SH-SY5Y (cell line): ENCODE data around the gene SNX30.

Source experiments
- GATA2 ChIP-seq: IDR thresholded peaks from 2 replicates; pipeline ENCODE4 v1.6.1; 2011; ENCODE audit warnings: mild to moderate bottlenecking, low read depth, low read length
- GATA3 ChIP-seq: IDR thresholded peaks from 2 replicates; pipeline ENCODE4 v1.6.1; 2011; ENCODE audit warnings: low read depth, mild to moderate bottlenecking, low read length, moderate library complexity

DNA sequence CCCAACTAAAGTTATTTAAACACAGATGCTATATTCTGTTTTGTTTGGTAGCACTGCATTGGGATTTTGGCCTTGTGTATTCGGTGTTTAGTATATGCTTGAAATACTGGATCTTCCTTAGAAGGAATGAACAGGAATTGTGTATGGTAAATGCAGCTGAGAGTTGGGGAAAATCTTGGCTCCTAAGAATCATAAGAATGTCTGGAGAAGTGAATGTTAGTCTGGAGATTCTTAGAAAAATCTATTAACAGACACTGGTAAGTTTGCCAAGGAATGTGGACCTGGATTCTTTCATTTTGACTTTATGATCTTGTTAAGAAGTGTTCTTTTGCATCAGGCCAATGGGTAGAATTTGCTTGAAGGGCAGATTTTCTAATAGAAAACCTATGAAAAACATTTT lies 38.9 kb downstream of the SNX30 start:
- TF ChIP-seq GATA2 (no peak), GATA3 (no peak)
